22Rv1 (cell line): Measurements from ENCODE around the gene CALHM2.

Experiments
- ZFX ChIP-seq: fragments of 450-650 bp; IDR thresholded peaks from 2 replicates; pipeline ENCODE4 v1.6.1; 2017; ENCODE audit warnings: antibody characterized with exemption, borderline replicate concordance
- TF ChIP-seq, protein P1 (sequence below): fragments of 450-650 bp; IDR thresholded peaks from 2 replicates; pipeline ENCODE4 v1.5.1; 2017; ENCODE audit warnings: mild to moderate bottlenecking

DNA sequence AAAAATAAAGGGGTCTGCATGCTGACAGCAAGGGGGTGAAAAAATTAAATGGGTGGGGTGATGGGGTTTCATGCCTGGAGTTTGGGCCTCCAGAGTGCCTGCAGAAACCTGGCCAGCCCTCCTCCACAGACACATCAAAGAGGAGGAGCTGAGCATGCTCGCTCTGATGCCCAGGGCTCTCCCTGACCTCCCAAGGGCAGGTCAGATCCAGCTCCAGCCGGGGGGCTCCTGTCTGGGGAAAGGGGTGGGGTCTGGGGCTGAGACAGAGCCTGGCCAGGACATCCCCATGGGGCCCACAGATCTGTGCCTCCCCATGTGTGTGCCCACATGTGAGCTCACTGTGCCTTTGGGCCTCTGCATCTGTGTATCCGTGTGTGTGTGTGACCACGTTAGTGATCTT lies 7.4 kb upstream of the CALHM2 start:
- TF ChIP-seq, protein P1, sequence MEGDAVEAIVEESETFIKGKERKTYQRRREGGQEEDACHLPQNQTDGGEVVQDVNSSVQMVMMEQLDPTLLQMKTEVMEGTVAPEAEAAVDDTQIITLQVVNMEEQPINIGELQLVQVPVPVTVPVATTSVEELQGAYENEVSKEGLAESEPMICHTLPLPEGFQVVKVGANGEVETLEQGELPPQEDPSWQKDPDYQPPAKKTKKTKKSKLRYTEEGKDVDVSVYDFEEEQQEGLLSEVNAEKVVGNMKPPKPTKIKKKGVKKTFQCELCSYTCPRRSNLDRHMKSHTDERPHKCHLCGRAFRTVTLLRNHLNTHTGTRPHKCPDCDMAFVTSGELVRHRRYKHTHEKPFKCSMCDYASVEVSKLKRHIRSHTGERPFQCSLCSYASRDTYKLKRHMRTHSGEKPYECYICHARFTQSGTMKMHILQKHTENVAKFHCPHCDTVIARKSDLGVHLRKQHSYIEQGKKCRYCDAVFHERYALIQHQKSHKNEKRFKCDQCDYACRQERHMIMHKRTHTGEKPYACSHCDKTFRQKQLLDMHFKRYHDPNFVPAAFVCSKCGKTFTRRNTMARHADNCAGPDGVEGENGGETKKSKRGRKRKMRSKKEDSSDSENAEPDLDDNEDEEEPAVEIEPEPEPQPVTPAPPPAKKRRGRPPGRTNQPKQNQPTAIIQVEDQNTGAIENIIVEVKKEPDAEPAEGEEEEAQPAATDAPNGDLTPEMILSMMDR: no peak
- TF ChIP-seq ZFX: no peak
